Neural cell (in vitro differentiated cells): Measurements from ENCODE around the gene MED14.

Experiments used
- EP300 ChIP-seq: fragments of 450-650 bp; conservative IDR thresholded peaks from 2 replicates; pipeline ENCODE4 v1.6.1; 2014; ENCODE audit warnings: antibody characterized with exemption, mild to moderate bottlenecking, moderate library complexity; ENCODE audit not compliant: poor library complexity, severe bottlenecking
- EZH2 ChIP-seq: fragments of 200-600, 300-800 bp; shearing (Covaris generic), sonication (generic); IDR thresholded peaks from 2 replicates; pipeline ENCODE4 v1.6.1; 2014; ENCODE audit warnings: antibody characterized with exemption, low read length, borderline replicate concordance, mild to moderate bottlenecking; ENCODE audit not compliant: insufficient read depth, poor library complexity, severe bottlenecking
- MXI1 ChIP-seq: fragments of 450-650 bp; conservative IDR thresholded peaks from 2 replicates; pipeline ENCODE4 v1.6.1; 2014; ENCODE audit warnings: antibody characterized with exemption, mild to moderate bottlenecking; ENCODE audit not compliant: poor library complexity, severe bottlenecking
- POLR2AphosphoS5 ChIP-seq: IDR thresholded peaks from 2 replicates; pipeline ENCODE4 v1.6.1; 2012
- RAD21 ChIP-seq: fragments of 450-650 bp; conservative IDR thresholded peaks from 2 replicates; pipeline ENCODE4 v1.6.1; 2014; ENCODE audit warnings: antibody characterized with exemption, mild to moderate bottlenecking, moderate library complexity
- SMC3 ChIP-seq: fragments of 450-650 bp; conservative IDR thresholded peaks from 2 replicates; pipeline ENCODE4 v1.6.1; 2014; ENCODE audit warnings: antibody characterized with exemption, mild to moderate bottlenecking, moderate library complexity; ENCODE audit not compliant: poor library complexity
- TF ChIP-seq, protein P1 (sequence below): fragments of 450-650 bp; IDR thresholded peaks from 2 replicates; pipeline ENCODE4 v1.5.1; 2014; ENCODE audit warnings: antibody characterized with exemption, mild to moderate bottlenecking, moderate library complexity; ENCODE audit not compliant: poor library complexity, severe bottlenecking
- TF ChIP-seq, protein P2 (sequence below): IDR thresholded peaks from 2 replicates; pipeline ENCODE4 v1.6.1; 2012; ENCODE audit warnings: borderline replicate concordance

DNA sequence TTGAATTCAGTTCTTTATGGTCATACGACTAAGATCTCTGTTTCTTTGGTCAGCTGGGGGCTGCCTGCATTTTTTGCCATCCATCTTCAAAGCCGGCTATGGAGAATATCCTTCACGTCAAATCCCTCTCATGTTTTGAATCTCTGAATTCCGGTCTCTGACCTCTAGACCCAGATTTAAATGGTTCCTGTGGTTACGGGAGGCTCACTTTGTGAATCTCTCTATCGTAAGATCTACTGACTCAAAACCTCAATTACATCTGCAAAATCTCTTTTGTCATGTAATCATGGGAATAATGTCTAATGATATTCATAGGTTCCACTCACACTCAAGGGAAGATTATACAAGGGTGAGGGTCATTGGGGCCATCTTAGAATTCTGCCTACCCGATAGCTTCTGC is 117.8 kb downstream of the MED14 start:
- TF ChIP-seq, protein P1, sequence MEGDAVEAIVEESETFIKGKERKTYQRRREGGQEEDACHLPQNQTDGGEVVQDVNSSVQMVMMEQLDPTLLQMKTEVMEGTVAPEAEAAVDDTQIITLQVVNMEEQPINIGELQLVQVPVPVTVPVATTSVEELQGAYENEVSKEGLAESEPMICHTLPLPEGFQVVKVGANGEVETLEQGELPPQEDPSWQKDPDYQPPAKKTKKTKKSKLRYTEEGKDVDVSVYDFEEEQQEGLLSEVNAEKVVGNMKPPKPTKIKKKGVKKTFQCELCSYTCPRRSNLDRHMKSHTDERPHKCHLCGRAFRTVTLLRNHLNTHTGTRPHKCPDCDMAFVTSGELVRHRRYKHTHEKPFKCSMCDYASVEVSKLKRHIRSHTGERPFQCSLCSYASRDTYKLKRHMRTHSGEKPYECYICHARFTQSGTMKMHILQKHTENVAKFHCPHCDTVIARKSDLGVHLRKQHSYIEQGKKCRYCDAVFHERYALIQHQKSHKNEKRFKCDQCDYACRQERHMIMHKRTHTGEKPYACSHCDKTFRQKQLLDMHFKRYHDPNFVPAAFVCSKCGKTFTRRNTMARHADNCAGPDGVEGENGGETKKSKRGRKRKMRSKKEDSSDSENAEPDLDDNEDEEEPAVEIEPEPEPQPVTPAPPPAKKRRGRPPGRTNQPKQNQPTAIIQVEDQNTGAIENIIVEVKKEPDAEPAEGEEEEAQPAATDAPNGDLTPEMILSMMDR = no peak
- TF ChIP-seq RAD21 (no peak), POLR2AphosphoS5 (no peak), EZH2 (no peak), EP300 (no peak), SMC3 (no peak), MXI1 (no peak)
- TF ChIP-seq, protein P2, sequence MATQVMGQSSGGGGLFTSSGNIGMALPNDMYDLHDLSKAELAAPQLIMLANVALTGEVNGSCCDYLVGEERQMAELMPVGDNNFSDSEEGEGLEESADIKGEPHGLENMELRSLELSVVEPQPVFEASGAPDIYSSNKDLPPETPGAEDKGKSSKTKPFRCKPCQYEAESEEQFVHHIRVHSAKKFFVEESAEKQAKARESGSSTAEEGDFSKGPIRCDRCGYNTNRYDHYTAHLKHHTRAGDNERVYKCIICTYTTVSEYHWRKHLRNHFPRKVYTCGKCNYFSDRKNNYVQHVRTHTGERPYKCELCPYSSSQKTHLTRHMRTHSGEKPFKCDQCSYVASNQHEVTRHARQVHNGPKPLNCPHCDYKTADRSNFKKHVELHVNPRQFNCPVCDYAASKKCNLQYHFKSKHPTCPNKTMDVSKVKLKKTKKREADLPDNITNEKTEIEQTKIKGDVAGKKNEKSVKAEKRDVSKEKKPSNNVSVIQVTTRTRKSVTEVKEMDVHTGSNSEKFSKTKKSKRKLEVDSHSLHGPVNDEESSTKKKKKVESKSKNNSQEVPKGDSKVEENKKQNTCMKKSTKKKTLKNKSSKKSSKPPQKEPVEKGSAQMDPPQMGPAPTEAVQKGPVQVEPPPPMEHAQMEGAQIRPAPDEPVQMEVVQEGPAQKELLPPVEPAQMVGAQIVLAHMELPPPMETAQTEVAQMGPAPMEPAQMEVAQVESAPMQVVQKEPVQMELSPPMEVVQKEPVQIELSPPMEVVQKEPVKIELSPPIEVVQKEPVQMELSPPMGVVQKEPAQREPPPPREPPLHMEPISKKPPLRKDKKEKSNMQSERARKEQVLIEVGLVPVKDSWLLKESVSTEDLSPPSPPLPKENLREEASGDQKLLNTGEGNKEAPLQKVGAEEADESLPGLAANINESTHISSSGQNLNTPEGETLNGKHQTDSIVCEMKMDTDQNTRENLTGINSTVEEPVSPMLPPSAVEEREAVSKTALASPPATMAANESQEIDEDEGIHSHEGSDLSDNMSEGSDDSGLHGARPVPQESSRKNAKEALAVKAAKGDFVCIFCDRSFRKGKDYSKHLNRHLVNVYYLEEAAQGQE = no peak
